ENCODE results near the gene PITX1.

DNA sequence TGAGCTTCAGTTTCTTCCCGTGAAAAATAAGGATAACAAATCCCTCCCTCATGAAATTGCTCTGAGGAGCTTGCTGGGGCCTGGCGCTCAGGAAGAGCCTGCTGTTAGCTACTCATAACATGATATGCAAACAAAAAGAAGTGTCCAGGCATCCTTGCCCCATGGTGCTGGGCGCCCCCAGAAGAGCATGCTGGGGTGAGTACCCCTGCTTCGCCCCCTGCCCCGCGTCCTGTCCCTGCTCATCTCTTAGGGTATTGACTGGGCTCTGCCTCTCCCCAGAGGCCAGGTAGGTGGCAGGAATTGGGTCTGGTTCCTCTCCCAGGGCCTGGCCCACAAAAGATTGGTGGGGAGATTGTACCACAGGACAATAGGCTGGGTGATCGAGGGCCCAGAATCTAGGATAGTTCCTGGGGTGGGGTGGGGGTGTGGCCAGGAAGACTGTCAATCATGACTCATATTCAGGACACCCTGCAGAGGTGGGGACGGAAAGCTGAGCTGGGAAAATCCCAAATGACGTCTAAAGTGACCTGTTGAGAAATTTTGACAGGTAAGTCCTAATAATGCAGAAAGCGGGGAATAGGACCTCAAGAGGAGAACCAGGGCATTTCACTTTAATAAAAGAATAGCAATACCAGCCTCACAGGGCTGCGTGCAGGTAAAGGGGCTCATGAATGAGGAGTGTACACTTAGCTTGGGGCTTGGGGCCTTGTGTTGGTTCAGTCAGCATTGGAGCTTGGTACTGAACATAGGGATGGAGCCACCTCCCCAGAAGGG lies 8.9 kb downstream of the PITX1 start:
- TF ChIP-seq, protein P1, sequence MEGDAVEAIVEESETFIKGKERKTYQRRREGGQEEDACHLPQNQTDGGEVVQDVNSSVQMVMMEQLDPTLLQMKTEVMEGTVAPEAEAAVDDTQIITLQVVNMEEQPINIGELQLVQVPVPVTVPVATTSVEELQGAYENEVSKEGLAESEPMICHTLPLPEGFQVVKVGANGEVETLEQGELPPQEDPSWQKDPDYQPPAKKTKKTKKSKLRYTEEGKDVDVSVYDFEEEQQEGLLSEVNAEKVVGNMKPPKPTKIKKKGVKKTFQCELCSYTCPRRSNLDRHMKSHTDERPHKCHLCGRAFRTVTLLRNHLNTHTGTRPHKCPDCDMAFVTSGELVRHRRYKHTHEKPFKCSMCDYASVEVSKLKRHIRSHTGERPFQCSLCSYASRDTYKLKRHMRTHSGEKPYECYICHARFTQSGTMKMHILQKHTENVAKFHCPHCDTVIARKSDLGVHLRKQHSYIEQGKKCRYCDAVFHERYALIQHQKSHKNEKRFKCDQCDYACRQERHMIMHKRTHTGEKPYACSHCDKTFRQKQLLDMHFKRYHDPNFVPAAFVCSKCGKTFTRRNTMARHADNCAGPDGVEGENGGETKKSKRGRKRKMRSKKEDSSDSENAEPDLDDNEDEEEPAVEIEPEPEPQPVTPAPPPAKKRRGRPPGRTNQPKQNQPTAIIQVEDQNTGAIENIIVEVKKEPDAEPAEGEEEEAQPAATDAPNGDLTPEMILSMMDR (IDR thresholded peaks at IDR 0.05), result no peak
- TF ChIP-seq EZH2phosphoT487 (IDR thresholded peaks at IDR 0.05), result no peak

Measured in neural progenitor cell (in vitro differentiated cells).